ENCODE measurements around the gene DUS4L.

The DUS4L gene

DNA sequence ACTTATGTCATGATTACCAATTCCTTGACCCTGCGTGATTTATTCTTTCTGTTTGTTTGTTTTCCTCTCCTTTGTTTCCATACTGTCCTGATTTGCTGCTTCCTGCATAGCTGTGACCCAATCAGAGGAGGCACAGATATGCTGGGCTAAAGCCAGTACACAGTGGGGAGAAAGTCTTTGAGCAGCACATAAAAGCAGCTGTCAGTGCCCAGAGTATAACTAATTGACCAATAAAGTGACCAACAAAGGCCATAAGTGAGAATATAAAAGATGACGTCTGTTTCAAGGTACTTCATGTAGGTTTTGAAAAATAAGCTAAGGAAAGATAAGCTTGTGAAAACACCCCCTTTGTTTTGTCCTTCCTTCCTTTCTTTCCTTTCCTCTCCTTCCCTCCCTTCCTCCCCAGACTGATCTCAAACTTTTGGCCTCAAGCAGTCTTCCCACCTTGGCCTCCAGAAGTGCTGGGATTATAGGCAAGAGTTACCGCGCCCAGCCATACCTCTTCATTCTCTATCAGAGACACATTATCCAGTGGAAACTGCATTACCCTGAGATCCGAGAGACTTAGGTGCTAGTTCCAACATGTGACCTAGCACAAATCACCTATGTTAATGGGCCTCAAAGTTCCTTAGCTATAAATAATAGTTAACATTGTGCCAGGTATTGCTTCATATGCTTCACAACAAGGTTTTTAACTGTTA, 33.3 kb downstream of the DUS4L start:
- TF ChIP-seq, protein P1, sequence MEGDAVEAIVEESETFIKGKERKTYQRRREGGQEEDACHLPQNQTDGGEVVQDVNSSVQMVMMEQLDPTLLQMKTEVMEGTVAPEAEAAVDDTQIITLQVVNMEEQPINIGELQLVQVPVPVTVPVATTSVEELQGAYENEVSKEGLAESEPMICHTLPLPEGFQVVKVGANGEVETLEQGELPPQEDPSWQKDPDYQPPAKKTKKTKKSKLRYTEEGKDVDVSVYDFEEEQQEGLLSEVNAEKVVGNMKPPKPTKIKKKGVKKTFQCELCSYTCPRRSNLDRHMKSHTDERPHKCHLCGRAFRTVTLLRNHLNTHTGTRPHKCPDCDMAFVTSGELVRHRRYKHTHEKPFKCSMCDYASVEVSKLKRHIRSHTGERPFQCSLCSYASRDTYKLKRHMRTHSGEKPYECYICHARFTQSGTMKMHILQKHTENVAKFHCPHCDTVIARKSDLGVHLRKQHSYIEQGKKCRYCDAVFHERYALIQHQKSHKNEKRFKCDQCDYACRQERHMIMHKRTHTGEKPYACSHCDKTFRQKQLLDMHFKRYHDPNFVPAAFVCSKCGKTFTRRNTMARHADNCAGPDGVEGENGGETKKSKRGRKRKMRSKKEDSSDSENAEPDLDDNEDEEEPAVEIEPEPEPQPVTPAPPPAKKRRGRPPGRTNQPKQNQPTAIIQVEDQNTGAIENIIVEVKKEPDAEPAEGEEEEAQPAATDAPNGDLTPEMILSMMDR (IDR thresholded peaks at IDR 0.05), result no peak

DNA sequence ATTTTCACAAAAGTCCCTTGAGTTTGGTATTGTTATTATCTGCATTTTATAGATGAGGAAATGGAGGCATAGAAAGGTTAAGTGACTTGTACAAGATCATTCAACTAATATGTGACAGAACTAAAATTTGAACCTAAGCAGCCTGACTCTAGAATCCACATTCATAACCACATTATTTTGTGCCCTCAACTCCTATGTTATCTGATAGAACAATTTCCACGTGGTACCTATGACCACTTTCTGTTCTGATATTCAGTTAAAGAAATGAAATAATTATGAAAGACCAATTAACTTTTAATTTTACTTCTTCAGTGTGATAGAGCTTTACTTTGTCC, 33.8 kb downstream of the DUS4L start:
- TF ChIP-seq, protein P1 (IDR thresholded peaks at IDR 0.05), result no peak

DNA sequence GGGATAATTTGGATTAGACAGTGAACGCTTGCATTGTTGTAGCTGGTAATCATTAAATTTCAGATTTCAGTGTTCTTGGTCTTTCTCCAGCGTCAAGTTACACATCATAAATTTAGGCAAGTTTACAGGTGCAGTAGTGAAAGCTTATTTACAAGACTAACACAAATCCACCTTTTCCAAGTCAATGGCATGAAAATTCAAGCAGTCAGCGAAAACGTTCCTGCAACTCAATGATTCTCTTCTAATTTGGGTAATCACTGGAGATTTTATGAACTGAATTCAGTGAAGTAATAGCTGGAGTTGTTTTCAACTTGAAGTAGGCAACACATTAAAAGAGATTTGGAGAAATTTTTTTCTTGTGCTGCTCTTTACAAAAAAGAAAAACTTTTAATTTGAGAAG, 34.2 kb downstream of the DUS4L start:
- TF ChIP-seq, protein P1 (IDR thresholded peaks at IDR 0.05), result no peak

DNA sequence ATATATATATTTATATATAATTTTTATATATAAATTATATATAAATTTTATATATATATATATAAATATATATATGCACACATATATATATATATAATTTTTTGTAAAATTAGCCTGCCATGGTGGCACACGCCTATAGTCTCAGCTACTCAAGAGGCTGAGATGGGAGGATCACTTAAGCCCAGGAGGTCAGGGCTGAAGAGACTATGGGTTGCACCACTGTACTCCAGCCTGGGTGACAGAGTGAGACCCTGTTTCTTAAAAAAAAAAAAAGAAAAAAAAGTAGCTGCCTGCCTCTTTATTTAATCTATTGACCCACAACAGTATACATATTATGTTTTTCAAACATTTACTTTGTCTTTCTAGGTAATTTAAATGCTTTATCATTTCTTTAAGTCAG, 35.5 kb downstream of the DUS4L start:
- TF ChIP-seq, protein P1 (IDR thresholded peaks at IDR 0.05), result no peak

DNA sequence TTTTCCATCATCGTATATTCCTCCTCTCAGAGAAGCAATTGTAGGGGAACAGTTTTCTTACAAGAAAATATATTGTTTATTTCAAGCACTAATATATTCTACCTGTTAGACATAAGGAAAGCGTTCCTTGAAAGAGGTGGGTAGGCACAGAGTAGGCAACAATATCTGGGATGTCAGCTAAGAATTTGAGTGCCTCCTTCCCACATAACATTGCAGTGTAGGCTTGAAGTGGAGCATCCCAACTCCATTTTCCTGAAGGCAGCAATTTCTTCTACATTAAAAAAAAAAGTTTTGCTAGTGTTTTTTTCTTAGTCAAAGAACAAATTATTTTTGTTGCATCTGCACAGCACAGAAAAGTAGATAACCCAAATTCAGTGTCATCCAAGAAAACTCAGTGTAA, 37.0 kb downstream of the DUS4L start:
- TF ChIP-seq, protein P1 (IDR thresholded peaks at IDR 0.05), result no peak

DNA sequence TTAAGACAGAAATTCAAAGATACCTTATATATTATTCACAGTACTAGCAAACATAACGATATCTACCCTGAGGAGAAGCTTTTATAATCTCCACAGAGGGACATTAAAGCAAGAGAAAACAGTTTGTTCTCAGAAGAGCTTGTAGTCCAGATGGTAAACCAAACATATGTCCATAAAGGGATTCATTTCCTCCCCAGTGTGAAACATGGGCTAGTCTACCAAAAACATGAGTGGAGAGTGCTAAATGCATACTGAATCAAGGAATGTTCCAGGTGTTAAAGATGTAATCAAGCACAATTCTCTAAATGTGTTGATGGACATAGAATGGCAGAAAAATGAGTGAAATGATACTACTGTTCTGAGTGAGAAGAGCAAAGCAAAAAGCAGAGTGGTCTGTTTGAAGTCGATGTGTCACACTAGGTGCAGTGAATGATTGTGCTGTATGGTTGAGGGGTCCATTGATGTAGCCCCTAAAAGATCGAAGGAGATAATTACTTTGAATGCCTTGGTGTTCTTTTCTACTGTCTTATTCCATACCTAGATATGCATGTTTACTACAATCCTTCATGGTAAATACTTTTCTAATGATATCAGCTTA, 41.5 kb downstream of the DUS4L start:
- TF ChIP-seq, protein P1 (IDR thresholded peaks at IDR 0.05), result no peak

DNA sequence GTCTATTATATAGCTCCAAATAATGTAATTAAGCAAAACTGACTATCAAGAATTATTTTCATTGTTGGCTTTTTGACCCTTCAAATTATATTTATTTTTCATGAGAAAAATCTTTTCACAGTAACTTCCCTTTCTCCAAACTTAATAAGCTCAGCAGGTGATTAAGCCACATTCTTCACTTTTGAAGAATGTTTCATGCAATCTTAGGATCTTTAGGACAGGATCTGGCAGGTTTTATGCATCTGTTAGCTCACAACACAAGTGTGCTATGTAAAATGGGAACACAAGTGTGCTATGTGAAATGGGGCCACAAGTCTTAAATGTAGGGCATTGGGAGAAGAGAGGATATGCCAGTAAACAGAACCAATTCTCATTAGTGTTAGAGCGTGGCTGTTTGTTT, 42.5 kb downstream of the DUS4L start:
- TF ChIP-seq, protein P1 (IDR thresholded peaks at IDR 0.05), result no peak
